Renal cortical epithelial cell (primary cell): ENCODE measurements around the gene MYBBP1A. TPM values are rescaled to one million over a fixed set of nuclear protein-coding genes. Genes with fewer than 3 reads are reported as not detected.
A peak's percentile ranks its signal among the peaks of the same experiment; 100 is the strongest.

Experiments
- DNase-seq: peaks from one replicate; pipeline ENCODE4 v3.0.0-alpha.2; 2011; ENCODE audit warnings: low read depth
- total RNA-seq: library from RNA; depleted of rRNA; stranded (reverse); fragments of >200 nt; gene quantifications from 2 replicates; pipeline ENCODE4 v1.2.3, GENCODE V29; 2014

The MYBBP1A gene
- total RNA-seq, 1 donor from 2014 or later: 44.5 TPM

DNA sequence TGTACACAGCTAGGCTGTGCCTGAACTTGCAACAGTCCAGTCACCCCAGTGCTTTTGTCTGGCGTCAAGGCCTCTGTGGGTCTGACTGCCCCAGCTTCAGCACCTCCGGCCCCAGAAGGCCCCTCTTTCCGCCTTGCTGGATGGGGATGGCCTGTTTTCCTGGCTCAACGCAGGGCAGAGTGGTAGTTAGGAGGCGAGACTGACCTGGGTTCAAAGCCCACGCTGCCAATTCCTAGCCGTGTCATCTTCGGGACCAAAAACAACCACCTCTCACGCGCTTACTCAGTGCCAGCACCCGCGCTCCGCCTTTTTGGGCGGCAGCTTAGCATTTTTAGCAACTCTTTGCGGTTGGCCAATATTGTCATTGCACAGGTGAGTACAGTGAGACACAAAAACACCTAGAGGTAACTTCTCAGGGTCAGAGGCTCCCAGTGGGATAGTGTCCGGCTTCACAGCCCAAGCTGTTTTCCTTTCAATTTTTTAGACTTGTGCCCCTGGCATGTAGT lies 4.6 kb downstream of the MYBBP1A start:
- no peak for DNase-seq

DNA sequence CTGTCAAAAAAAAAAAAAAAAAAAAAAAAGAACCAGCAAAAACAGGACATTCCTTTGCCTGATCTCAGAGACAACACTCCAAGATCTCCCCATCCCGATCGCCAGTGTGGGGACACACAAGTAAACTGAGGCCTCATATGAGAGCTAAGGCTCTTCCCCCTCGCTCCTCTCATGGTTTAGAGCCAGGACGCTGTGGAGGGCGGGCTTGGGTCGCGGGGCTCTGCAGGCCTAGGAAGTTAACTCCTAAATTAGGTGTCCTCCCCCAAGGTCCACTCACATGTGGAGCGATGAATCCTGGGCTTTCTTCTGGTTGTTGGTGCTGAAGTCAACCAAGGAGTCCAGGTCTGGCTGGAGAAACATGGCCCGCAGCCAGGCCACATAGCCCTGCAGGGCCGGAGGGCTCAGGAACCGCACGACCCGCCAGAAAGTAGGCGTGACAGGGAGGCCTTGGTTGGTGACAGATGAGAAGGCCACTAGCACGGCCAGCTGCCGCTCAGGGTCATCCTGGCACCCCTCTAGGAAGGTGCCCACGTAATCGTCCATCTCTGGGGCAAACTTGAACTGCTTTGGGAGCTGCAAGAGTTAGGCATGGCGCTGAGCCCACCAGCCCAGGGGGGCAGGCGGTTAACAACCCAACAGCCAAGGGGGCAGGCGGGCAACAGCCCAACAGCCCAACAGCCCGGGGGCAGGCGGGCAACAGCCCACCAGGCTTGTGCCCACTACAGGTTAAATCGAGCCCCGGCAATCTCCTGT lies 5.2 kb downstream of the MYBBP1A start:
- DNase-seq: no peak

- DNase-seq: peak; percentile 21
Measured at GRCh38 chr17:4548721-4549531, 6.3 kb downstream of the MYBBP1A start.

DNA sequence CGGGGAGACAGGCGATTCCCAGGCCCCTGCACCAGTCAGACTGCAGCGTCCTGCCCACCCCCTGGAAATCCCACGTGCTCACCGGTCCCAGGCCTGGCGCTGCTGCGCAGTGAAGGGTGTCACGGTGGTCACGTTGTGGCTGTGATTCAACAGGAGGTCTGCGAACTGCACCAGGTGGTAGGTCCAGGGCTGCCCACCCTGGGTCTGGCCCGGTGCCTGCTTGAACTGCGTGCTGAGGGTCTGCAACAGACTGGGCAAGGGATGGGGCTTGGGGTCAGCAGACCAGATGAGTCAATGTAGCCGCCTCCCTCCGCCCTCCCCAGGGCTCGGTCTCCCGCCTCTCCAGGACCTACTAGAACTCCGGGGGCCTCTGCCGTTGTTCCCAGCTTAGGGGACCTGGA lies 7.1 kb downstream of the MYBBP1A start:
- DNase-seq: no peak

DNA sequence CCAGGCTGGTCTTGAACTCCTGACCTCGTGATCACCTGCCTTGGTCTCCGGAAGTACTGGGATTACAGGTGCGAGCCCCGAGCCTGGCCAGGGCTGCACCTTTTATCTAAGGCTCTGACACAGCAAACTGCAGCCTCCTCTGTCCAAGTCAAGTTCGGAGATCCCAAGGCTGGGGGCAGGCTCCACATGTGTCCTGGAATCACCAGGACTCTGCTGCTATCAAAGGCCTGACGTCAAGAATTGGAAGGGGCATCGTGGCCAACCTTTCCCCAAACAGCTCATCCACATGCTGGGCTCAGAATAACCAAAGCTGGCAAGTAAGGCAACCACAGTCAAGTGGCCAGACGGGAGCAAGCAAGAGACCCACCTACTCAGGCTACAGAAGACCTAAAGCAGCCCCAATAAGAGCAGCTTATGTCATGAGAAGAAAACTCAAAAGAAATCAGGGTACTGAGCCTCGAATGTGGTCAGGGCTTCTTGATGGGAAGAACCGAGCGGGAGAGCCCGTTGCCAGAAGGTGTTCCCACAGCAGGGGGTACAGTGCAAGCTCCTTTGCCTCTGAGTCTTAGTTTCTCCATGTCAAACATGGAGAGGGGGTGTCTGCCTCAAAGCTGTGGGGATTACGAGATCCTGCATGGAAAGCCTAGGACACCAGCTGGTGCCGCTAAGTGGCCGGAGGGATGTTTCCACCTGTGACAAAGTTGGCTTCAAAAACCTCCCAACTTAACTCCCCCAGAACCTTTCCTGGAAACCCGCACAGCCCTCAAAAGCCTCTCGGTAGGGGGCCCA lies 7.9 kb downstream of the MYBBP1A start:
- no peak for DNase-seq

DNA sequence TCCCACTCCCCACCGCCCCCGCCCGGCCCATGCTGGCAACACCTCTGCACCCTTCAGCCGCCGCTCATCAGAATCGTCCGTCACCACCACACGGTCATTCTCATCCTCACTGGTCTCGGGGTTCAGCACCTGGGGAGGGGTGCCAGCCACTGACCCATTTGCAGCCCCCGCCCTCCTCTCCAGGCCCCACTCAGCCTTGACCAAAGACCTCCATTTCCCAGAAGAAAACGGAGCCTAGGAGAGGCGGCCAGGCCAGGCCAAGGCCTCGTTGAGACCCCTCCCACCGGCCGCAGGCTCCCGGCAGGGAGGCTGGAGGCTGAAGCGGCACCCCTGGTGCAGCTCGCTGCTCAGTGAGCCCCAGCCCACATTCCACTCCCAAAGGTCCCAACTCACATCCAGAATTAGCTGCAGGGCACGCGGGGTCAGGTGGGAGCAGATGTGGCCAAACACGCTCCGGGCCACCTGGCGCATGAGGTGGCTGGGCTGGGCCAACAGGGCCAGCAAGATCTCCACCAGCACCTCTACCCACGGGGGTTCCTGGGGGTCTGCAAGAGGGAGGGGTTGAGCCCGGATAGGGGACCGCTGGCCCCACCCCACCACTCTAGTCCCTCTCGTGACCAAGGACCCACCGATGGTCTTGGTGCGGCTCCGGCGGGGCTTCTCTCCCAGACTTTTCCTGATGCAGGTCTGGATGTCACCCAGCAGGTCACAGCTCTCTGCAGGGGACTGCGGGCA lies 9.8 kb downstream of the MYBBP1A start:
- no peak for DNase-seq

- no peak for DNase-seq
Measured at GRCh38 chr17:4544951-4545216, 10.3 kb downstream of the MYBBP1A start.

DNA sequence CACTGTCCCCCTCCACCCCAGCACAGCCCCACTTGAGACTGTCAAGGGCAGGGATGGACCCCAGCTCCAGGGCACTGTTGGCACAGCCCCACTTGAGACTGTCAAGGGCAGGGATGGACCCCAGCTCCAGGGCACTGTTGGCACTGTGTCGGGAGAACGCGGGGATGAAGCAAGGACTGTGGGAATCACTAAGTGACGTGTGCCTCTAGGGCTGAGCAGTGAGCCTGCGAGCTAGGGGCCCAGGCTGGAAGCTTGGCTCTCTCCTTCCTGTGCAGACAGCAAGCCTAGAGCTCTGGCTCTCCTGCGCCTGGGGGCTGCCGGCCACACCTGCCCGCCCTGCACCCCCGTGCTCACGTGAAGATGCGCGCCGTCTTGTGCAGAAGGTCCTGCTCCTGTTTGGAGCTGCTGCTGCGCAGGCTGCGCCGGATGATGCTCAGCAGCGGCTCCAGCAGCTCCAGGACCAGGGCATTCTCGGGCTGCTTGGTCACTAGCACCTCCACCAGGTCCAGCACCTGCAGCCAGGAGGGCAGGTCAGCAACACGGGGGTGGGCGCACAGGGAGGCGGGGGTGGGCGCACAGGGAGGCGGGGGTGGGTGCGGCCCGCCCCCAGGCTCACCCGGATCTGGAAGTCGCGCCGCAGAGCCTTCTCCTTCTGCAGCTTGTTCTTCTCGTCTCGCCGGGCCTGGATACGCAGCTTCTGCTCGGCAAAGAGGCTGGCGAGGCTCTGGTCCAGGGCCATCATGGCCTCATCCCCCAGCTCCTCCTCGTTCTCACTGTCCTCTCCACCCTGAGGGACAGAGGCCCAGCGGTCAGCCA lies 10.8 kb downstream of the MYBBP1A start:
- no peak for DNase-seq

DNA sequence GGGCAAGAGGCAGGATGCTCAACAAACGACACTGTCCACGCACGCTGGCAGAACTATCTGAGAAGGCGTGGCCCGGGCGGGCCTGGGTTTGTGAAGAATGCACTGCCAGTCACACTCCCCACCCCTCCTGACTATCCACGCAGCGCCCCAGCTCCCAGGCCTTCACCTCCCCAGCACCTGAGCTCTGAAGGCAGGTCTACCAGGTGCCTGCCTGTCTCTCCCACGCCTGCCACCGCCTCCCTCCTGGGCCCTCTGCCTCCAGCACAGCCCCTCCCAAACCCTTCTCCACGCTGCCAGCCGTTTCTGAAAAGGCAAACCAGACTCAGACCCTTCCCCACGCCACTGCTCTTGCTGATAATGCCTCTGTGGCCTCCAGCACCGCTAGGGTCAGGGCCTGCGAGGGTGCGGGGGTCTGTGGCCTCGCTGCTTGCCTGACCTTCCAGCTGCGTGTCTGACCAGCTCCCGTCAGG lies 11.6 kb downstream of the MYBBP1A start:
- no peak for DNase-seq

DNA sequence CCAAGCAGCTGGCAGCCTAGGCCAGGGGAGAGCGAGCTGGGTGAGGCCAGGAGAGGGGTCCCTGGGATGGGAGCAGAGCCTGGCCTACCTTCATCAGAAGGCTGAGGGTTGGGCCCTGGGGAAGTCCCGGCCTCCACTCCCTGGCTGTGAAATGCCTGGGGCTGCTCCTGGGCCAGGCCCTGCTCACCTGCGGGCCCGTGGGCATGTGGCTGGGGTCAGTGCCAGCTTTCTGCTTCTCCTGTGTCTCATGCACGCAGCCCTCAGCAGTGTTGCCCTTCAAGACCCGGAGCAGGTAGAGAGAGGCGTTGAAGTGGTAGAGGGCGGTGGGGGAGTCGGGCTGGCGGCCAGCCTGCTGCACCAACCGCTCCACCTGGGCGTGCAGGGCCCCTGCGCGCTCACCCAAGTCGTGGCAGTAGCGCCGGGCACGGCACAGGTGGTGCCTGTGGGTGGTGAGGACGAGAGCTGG lies 12.4 kb downstream of the MYBBP1A start:
- no peak for DNase-seq

DNA sequence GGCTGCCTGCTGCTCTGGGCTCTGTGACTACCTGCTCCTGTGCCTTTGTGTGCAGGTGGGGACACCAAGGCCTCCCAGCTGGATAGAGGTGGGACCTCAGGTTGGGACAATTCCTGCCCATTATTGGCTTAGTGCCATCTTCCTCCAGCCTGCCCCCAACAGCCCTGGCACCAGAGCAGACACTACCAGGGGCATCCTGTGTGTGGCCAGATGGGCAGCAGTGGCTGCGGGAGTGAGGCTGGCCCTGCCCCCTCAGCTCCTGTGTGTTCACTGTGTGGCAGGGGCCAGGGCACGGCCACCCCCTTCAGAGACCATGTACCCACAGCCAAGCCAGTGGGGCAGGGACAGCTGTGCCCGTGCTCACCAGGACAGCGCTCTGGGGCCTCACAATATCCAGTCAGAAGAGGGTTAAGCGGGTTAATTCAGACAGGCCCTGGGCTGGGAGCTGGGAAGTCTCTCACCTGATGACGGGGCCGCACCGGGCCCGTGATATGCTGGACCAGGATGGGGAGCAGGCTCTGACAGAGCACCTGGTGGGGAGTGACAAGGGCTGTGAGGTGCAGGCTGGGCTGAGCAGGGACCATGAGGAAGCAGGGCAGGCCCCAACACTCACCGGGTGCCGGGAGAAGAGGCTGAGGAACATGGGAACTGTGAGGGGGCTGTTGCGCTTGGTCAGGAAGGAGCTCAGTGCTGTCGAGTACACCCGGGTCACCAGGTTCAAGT lies 13.0 kb downstream of the MYBBP1A start:
- DNase-seq: no peak

- no peak for DNase-seq
Measured at GRCh38 chr17:4541328-4542002, 13.7 kb downstream of the MYBBP1A start.

DNA sequence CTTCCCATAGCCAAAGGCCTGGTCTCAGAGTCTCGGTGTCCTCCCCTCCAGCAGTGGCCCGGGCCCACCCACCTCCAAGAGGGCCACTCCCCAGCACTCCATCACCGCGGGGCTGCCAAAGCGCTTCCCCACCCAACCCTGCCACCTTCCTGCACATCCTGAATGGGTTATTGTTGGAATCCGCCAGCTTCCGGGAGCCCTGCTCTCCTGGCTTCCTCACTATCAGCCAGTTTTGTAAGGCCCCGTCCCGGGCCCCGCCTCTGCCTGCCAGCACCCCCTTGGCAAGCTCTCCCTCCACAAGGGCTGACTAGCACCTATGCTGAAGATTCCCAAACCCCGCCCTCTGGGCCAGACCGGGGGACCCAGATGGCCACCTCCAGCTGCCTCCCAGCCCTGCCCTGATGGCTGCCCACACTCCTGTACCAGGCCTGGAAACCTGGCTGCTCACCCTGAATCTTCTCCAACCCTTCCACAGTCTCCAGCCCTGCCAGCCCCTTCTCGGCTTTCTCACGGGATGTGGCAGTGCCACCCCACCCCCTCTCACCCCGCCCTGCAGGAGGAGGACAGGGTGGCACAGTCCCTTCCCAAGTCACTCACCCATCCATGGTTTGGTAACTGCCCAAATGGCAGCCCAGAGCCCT lies 14.4 kb downstream of the MYBBP1A start:
- DNase-seq: no peak

- DNase-seq: no peak
Measured at GRCh38 chr17:4540224-4540651, 14.9 kb downstream of the MYBBP1A start.

- DNase-seq: no peak
Measured at GRCh38 chr17:4539576-4540223, 15.5 kb downstream of the MYBBP1A start.

GRCh38 chr17:4539025-4539424 lies 16.2 kb downstream of the MYBBP1A start:
- DNase-seq: no peak

DNA sequence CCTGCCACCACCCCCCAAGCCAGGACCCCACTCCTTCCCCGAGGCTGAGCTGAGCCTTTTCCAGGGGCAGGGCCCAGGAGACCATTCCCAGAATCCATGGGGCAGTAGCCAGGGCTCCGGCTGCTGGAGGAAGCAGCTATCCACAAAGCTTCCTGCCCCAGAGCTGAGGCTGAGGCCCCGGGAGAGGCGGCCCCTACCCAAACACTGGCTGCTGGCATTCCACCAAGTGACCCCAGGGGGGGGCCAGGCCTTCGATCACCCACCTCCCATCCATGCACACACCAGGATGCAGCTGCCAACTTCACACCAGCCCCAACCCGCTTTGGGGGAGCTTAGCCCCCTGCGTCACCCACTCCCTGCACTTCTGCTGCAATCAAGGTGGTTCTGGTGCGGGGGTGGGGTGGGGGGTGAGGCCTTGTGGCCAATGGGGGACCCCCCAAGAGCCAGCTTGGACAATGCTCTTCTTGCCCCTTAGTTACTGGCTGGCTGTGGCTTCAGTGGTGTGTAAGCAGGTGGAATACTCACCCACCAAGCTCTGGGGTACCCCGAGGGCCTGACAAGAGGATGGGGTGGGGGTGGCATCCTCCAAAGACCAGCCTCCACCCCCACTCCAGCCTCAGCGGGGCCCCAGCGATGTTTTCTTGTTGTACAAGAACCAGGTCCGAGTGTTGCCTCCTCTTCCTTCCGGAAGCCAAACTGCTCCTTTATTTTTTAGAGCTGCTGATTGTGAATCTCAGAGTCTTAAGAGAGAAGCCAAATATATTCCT lies 16.8 kb downstream of the MYBBP1A start:
- no peak for DNase-seq
